HCT116 (cell line): ENCODE measurements around the gene MMP17. TPM values are rescaled to one million over a fixed set of nuclear protein-coding genes. Genes with fewer than 3 reads are reported as not detected.

ENCODE experiments used
- ATAC-seq: fragments of 200-7000 bp; cut with Tn5 transposase; 2 replicates; pipeline ENCODE4 v1.9.1; 2020; ENCODE audit warnings: mild to moderate bottlenecking, moderate library complexity
- BruUV-seq: library from RNA; stranded (reverse); fragments of 400-500 nt; replicated peaks from 2 replicates; lab custom pipeline; 2021; lab: Mats Ljungman, UMichigan
- CTCF ChIA-PET: fragments of 300-600 bp; sonication (Branson Sonifier 250); formaldehyde crosslinking; loops from one replicate; lab custom pipeline; 2021; ENCODE audit warnings: antibody characterized with exemption; lab: Charles Lee
- POLR2A ChIA-PET: fragments of 300-600, 350-600 bp; sonication (Branson Sonifier 250); formaldehyde crosslinking; loops from one replicate; lab custom pipeline; 2021; ENCODE audit warnings: antibody characterized with exemption; lab: Charles Lee
- RAD21 ChIA-PET, 2 experiments: fragments of 300-600 bp; sonication (Branson Sonifier 250); formaldehyde crosslinking; loops; one replicate each; lab custom pipeline; 2023; ENCODE audit warnings: low total read pairs in 2 of 2; ENCODE audit not compliant: uncharacterized antibody in 2 of 2, unreplicated experiment in 2 of 2, low non-redundant PET in 1 of 2; lab: Charles Lee
- DNase-seq: peaks from one replicate; pipeline ENCODE4 v3.0.0-alpha.2; 2010; ENCODE audit warnings: low read depth, low spot score
- H2AFZ ChIP-seq: fragments of 200-600 bp; shearing (Covaris generic), sonication (generic); 2 replicates; pipeline ENCODE4 v1.6.1; 2017; ENCODE audit warnings: low read depth, mixed run types, mixed read lengths, antibody characterized with exemption, low read length; ENCODE audit not compliant: poor library complexity, severe bottlenecking
- H3K27ac ChIP-seq: 2 replicates; pipeline ENCODE4 v1.5.1; 2012; ENCODE audit warnings: low read depth, low read length
- H3K27me3 ChIP-seq: fragments of 200-600 bp; sonication (generic); 2 replicates; pipeline ENCODE4 v1.6.1; 2016; ENCODE audit warnings: mixed run types, low read length, mixed read lengths; ENCODE audit not compliant: insufficient read depth
- H3K36me3 ChIP-seq, 2 experiments: fragments of 200-500 bp in 1 of 2; fragments of 200-600 bp in 1 of 2; sonication (Bioruptor generic) in 1 of 2; sonication (generic) in 1 of 2; 2 replicates each; pipeline versions ENCODE4 v1.5.1 to v1.6.1; 2014 to 2016; ENCODE audit warnings: low read length in 2 of 2, inconsistent platforms in 1 of 2, mixed read lengths in 1 of 2, mixed run types in 1 of 2; ENCODE audit not compliant: insufficient read depth in 2 of 2, control insufficient read depth in 1 of 2
- H3K4me1 ChIP-seq, 2 experiments: fragments of 200-600 bp in 1 of 2; sonication (generic) in 1 of 2; 2 replicates each; pipeline versions ENCODE4 v1.5.1 to v1.6.1; 2012 to 2017; ENCODE audit warnings: low read length in 2 of 2, inconsistent platforms in 1 of 2, mild to moderate bottlenecking in 1 of 2, mixed read lengths in 1 of 2, mixed run types in 1 of 2, moderate library complexity in 1 of 2; ENCODE audit not compliant: insufficient read depth in 2 of 2, control insufficient read depth in 1 of 2
- H3K4me2 ChIP-seq: fragments of 200-600 bp; sonication (generic); 2 replicates; pipeline ENCODE4 v1.6.1; 2017; ENCODE audit warnings: mixed run types, low read length, mixed read lengths
- H3K4me3 ChIP-seq, 2 experiments: fragments of 200-600 bp in 1 of 2; sonication (generic) in 1 of 2; replicated peaks in 1 of 2; 2 replicates each; pipeline ENCODE4 v1.5.1; 2011 to 2016; ENCODE audit warnings: low read length in 2 of 2, control low read depth in 1 of 2, low read depth in 1 of 2, mild to moderate bottlenecking in 1 of 2, mixed read lengths in 1 of 2, mixed run types in 1 of 2
- H3K79me2 ChIP-seq: fragments of 200-600 bp; sonication (generic); 2 replicates; pipeline ENCODE4 v1.6.1; 2017; ENCODE audit warnings: mild to moderate bottlenecking, mixed run types, low read length, moderate library complexity, mixed read lengths; ENCODE audit not compliant: insufficient read depth
- H3K9ac ChIP-seq: fragments of 200-600 bp; sonication (generic); 2 replicates; pipeline ENCODE4 v1.6.1; 2016; ENCODE audit warnings: low read length, mixed read lengths
- H3K9me2 ChIP-seq: fragments of 200-600 bp; sonication (generic), shearing (Covaris generic); 2 replicates; pipeline ENCODE4 v1.6.1; 2017; ENCODE audit warnings: mixed run types, mild to moderate bottlenecking, moderate library complexity; ENCODE audit not compliant: insufficient read depth
- H3K9me3 ChIP-seq, 2 experiments: fragments of 200-500 bp in 1 of 2; fragments of 200-600 bp in 1 of 2; sonication (Bioruptor generic) in 1 of 2; sonication (generic) in 1 of 2; 2 replicates each; pipeline ENCODE4 v1.6.1; 2014 to 2017; ENCODE audit warnings: low read length in 2 of 2, mixed read lengths in 2 of 2, inconsistent platforms in 1 of 2, low read depth in 1 of 2, mild to moderate bottlenecking in 1 of 2, mixed run types in 1 of 2, moderate library complexity in 1 of 2; ENCODE audit not compliant: control insufficient read depth in 1 of 2, insufficient read depth in 1 of 2
- H4K20me1 ChIP-seq: fragments of 200-600 bp; sonication (generic), shearing (Covaris generic); 2 replicates; pipeline ENCODE4 v1.6.1; 2017; ENCODE audit warnings: mixed run types, mild to moderate bottlenecking, moderate library complexity; ENCODE audit not compliant: insufficient read depth
- ATF3 ChIP-seq: IDR thresholded peaks from 2 replicates; pipeline ENCODE4 v1.6.1; 2012
- CBX3 ChIP-seq: IDR thresholded peaks from 2 replicates; pipeline ENCODE4 v1.6.1; 2012; ENCODE audit warnings: low read depth
- CEBPB ChIP-seq: IDR thresholded peaks from 2 replicates; pipeline ENCODE4 v1.6.1; 2012; ENCODE audit warnings: low read depth
- CTCF ChIP-seq, 3 experiments: fragments of 200-600 bp in 1 of 3; sonication (generic) in 1 of 3; IDR thresholded peaks in 2 of 3; conservative IDR thresholded peaks in 1 of 3; 2 replicates each; pipeline ENCODE4 v1.5.1; 2012 to 2017; ENCODE audit warnings: low read depth in 2 of 3, low read length in 2 of 3, antibody characterized with exemption in 1 of 3, borderline replicate concordance in 1 of 3, control low read depth in 1 of 3, mild to moderate bottlenecking in 1 of 3, mixed read lengths in 1 of 3, mixed run types in 1 of 3, moderate library complexity in 1 of 3; ENCODE audit not compliant: insufficient read depth in 1 of 3
- EGR1 ChIP-seq: IDR thresholded peaks from 2 replicates; pipeline ENCODE4 v1.6.1; 2012; ENCODE audit warnings: low read depth
- EZH2phosphoT487 ChIP-seq: fragments of 200-600 bp; IDR thresholded peaks from 2 replicates; pipeline ENCODE4 v1.6.1; 2018; ENCODE audit warnings: antibody characterized with exemption, borderline replicate concordance
- FOSL1 ChIP-seq: IDR thresholded peaks from 2 replicates; pipeline ENCODE4 v1.6.1; 2012; ENCODE audit warnings: low read depth
- MAX ChIP-seq: IDR thresholded peaks from 2 replicates; pipeline ENCODE4 v1.6.1; 2012
- POLR2A ChIP-seq: IDR thresholded peaks from 2 replicates; pipeline ENCODE4 v1.7.0; 2011; ENCODE audit warnings: borderline replicate concordance; ENCODE audit not compliant: insufficient read depth, insufficient read length; ENCODE audit errors: extremely low read depth
- RAD21 ChIP-seq: IDR thresholded peaks from 2 replicates; pipeline ENCODE4 v1.6.1; 2012; ENCODE audit warnings: low read depth, mild to moderate bottlenecking
- REST ChIP-seq: IDR thresholded peaks from 2 replicates; pipeline ENCODE4 v1.6.1; 2012; ENCODE audit warnings: low read depth
- SIN3A ChIP-seq: IDR thresholded peaks from 2 replicates; pipeline ENCODE4 v1.6.1; 2012; ENCODE audit warnings: low read depth
- SP1 ChIP-seq: IDR thresholded peaks from 2 replicates; pipeline ENCODE4 v1.6.1; 2012; ENCODE audit warnings: low read depth
- SRF ChIP-seq: IDR thresholded peaks from 2 replicates; pipeline ENCODE4 v1.6.1; 2012; ENCODE audit warnings: low read depth
- TCF7L2 ChIP-seq: IDR thresholded peaks from 2 replicates; pipeline ENCODE4 v1.7.0; 2011; ENCODE audit warnings: borderline replicate concordance, inconsistent platforms; ENCODE audit not compliant: insufficient read depth, insufficient read length; ENCODE audit errors: extremely low read depth
- YY1 ChIP-seq: IDR thresholded peaks from 2 replicates; pipeline ENCODE4 v1.6.1; 2011; ENCODE audit warnings: low read length, low read depth, moderate library complexity, mild to moderate bottlenecking; ENCODE audit not compliant: insufficient replicate concordance; ENCODE audit errors: extremely low read depth
- ZBTB33 ChIP-seq: IDR thresholded peaks from 2 replicates; pipeline ENCODE4 v1.6.1; 2011; ENCODE audit warnings: mild to moderate bottlenecking, low read length, moderate library complexity; ENCODE audit not compliant: insufficient replicate concordance; ENCODE audit errors: extremely low read depth
- ZFX ChIP-seq: fragments of 450-650 bp; IDR thresholded peaks from 2 replicates; pipeline ENCODE4 v1.6.1; 2017
- ZNF274 ChIP-seq: fragments of 200-500 bp; sonication (Bioruptor generic); IDR thresholded peaks from 2 replicates; pipeline ENCODE4 v1.6.1; 2014; ENCODE audit warnings: mild to moderate bottlenecking, low read depth, low read length, inconsistent platforms
- intact Hi-C: fragments of 100-400 bp; cut with micrococcal nuclease; formaldehyde crosslinking; loops from 2 replicates; pipeline ENCODE4 v1.10.0; 2022
- total RNA-seq: library from RNA; stranded (reverse); gene quantifications from one replicate; pipeline ENCODE4 v1.2.1, GENCODE V29; 2021; ENCODE audit not compliant: unreplicated experiment

MMP17 gene
- total RNA-seq, 1 experiment from 2014 or later: 14.3 TPM

- H3K9me2 ChIP-seq: no peaks in the 10 kb centered on the region
- RAD21 ChIA-PET: no interaction called here
- POLR2A ChIA-PET: no interaction called here
- no peak overlapping the region for H3K4me3 ChIP-seq
- no peak overlapping the region for H3K4me2 ChIP-seq
- H3K9ac ChIP-seq: no peak overlapping the region
- TF ChIP-seq CBX3 (no peak), POLR2A (no peak), EZH2phosphoT487 (no peak), MAX (no peak), RAD21 (no peak), REST (no peak), ZBTB33 (no peak), YY1 (no peak), SRF (no peak), FOSL1 (no peak), CTCF (IDR thresholded peaks at IDR 0.05 in 2 of 3, conservative IDR thresholded peaks at IDR 0.05 in 1 of 3; ENCODE audit: borderline replicate concordance in 1 of 3, insufficient read depth in 1 of 3, low read depth in 2 of 3, low read length in 2 of 3) (no peak), TCF7L2 (no peak), SIN3A (no peak), CEBPB (no peak), ZFX (no peak), ZNF274 (no peak), SP1 (no peak), EGR1 (no peak), ATF3 (no peak)
- no peak overlapping the region for H3K27ac ChIP-seq
- H3K79me2 ChIP-seq: no peaks in the 10 kb centered on the region
- no peaks in the 10 kb centered on the region for H3K27me3 ChIP-seq
- H2AFZ ChIP-seq: no peak overlapping the region
- no peaks in the 10 kb centered on the region for H4K20me1 ChIP-seq
- peak; percentile 55 for ATAC-seq
- peaks cover 7 to 23% of the 10 kb centered on the region in 2 experiments; a peak in 3 of 4 replicates for H3K36me3 ChIP-seq
- no peaks in the 10 kb centered on the region; a peak in 1 of 4 replicates for H3K4me1 ChIP-seq
- DNase-seq: no peak
- CTCF ChIA-PET: no interaction called here
- no peaks in the 10 kb centered on the region for H3K9me3 ChIP-seq
- intact Hi-C loops: no loop called here
- BruUV-seq: no TSS peak
Measured at GRCh38 chr12:131796754-131797587, 31.2 kb upstream of the MMP17 start.
